H1 (cell line): ENCODE measurements around the gene KIF2B. TPM values are rescaled to one million over a fixed set of nuclear protein-coding genes. Genes with fewer than 3 reads are reported as not detected.

Experiments used
- JUN ChIP-seq: IDR thresholded peaks from 2 replicates; pipeline ENCODE4 v1.6.1; 2011; ENCODE audit warnings: low read depth, mild to moderate bottlenecking, improper control_type of control experiment, low read length
- NRF1 ChIP-seq: IDR thresholded peaks from 2 replicates; pipeline ENCODE4 v1.6.1; 2011; ENCODE audit warnings: mild to moderate bottlenecking, low read depth, low read length, improper control_type of control experiment
- SUZ12 ChIP-seq: fragments of 200-600 bp; sonication (generic); IDR thresholded peaks from 2 replicates; pipeline ENCODE4 v1.6.1; 2012; ENCODE audit warnings: mild to moderate bottlenecking, inconsistent platforms, low read length, moderate library complexity, mixed read lengths
- polyA plus RNA-seq, 7 experiments: library from polyadenylated mRNA; depleted of rRNA in 3 of 7; stranded (reverse) in 5 of 7; unstranded in 2 of 7; fragments of >200 nt in 5 of 7; fragments of 200-250 nt in 2 of 7; gene quantifications; 1 replicate in 5 of 7; 2 replicates in 1 of 7; 4 replicates in 1 of 7; pipeline versions ENCODE4 v1.2.1 to v1.2.3, GENCODE V29; 2011 to 2013; ENCODE audit warnings: missing spikeins in 2 of 7, mixed read lengths in 2 of 7
- total RNA-seq: library from RNA; stranded (reverse); fragmentation: NEBNext Ultra II Directional; extraction: Animal tissue kit (Norgen Biotek cat#: 25700); gene quantifications from 2 replicates; pipeline ENCODE4 v1.2.1, GENCODE V29; 2021
- TF ChIP-seq, protein P1 (sequence below): fragments of 300-600 bp; sonication (generic); IDR thresholded peaks from 2 replicates; pipeline ENCODE4 v1.7.1; 2012; ENCODE audit warnings: low read length, moderate library complexity, mild to moderate bottlenecking, inconsistent platforms; ENCODE audit not compliant: insufficient replicate concordance
- TF ChIP-seq, protein P2 (sequence below): IDR thresholded peaks from 2 replicates; pipeline ENCODE4 v1.6.1; 2011; ENCODE audit warnings: low read depth, mild to moderate bottlenecking, low read length; ENCODE audit not compliant: insufficient read depth

Gene KIF2B
- total and polyA plus RNA-seq, 2 of the 8 experiments (the other 6 are each of a cell fraction or from before 2014, with no cell fraction given): not detected

DNA sequence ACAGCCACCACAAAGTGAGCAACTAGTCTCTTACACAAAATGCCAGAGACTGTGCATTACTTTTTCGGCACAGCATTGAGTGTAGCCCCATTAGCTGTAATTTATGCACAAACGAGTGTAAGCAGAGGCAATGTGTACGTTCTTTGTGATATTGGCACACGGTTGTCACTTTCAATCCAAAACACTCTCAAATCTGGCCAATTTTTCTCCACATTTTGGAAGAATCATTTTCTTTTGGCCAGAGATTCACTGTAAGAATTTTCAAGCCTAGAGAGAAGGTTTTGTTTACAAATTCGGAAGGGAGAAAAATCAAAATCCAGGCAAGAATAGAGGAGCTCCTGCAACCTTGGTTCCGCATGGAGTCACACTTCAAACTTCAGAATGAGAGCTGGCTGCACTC lies 15.4 kb upstream of the KIF2B start (continued):
- TF ChIP-seq, protein P1, sequence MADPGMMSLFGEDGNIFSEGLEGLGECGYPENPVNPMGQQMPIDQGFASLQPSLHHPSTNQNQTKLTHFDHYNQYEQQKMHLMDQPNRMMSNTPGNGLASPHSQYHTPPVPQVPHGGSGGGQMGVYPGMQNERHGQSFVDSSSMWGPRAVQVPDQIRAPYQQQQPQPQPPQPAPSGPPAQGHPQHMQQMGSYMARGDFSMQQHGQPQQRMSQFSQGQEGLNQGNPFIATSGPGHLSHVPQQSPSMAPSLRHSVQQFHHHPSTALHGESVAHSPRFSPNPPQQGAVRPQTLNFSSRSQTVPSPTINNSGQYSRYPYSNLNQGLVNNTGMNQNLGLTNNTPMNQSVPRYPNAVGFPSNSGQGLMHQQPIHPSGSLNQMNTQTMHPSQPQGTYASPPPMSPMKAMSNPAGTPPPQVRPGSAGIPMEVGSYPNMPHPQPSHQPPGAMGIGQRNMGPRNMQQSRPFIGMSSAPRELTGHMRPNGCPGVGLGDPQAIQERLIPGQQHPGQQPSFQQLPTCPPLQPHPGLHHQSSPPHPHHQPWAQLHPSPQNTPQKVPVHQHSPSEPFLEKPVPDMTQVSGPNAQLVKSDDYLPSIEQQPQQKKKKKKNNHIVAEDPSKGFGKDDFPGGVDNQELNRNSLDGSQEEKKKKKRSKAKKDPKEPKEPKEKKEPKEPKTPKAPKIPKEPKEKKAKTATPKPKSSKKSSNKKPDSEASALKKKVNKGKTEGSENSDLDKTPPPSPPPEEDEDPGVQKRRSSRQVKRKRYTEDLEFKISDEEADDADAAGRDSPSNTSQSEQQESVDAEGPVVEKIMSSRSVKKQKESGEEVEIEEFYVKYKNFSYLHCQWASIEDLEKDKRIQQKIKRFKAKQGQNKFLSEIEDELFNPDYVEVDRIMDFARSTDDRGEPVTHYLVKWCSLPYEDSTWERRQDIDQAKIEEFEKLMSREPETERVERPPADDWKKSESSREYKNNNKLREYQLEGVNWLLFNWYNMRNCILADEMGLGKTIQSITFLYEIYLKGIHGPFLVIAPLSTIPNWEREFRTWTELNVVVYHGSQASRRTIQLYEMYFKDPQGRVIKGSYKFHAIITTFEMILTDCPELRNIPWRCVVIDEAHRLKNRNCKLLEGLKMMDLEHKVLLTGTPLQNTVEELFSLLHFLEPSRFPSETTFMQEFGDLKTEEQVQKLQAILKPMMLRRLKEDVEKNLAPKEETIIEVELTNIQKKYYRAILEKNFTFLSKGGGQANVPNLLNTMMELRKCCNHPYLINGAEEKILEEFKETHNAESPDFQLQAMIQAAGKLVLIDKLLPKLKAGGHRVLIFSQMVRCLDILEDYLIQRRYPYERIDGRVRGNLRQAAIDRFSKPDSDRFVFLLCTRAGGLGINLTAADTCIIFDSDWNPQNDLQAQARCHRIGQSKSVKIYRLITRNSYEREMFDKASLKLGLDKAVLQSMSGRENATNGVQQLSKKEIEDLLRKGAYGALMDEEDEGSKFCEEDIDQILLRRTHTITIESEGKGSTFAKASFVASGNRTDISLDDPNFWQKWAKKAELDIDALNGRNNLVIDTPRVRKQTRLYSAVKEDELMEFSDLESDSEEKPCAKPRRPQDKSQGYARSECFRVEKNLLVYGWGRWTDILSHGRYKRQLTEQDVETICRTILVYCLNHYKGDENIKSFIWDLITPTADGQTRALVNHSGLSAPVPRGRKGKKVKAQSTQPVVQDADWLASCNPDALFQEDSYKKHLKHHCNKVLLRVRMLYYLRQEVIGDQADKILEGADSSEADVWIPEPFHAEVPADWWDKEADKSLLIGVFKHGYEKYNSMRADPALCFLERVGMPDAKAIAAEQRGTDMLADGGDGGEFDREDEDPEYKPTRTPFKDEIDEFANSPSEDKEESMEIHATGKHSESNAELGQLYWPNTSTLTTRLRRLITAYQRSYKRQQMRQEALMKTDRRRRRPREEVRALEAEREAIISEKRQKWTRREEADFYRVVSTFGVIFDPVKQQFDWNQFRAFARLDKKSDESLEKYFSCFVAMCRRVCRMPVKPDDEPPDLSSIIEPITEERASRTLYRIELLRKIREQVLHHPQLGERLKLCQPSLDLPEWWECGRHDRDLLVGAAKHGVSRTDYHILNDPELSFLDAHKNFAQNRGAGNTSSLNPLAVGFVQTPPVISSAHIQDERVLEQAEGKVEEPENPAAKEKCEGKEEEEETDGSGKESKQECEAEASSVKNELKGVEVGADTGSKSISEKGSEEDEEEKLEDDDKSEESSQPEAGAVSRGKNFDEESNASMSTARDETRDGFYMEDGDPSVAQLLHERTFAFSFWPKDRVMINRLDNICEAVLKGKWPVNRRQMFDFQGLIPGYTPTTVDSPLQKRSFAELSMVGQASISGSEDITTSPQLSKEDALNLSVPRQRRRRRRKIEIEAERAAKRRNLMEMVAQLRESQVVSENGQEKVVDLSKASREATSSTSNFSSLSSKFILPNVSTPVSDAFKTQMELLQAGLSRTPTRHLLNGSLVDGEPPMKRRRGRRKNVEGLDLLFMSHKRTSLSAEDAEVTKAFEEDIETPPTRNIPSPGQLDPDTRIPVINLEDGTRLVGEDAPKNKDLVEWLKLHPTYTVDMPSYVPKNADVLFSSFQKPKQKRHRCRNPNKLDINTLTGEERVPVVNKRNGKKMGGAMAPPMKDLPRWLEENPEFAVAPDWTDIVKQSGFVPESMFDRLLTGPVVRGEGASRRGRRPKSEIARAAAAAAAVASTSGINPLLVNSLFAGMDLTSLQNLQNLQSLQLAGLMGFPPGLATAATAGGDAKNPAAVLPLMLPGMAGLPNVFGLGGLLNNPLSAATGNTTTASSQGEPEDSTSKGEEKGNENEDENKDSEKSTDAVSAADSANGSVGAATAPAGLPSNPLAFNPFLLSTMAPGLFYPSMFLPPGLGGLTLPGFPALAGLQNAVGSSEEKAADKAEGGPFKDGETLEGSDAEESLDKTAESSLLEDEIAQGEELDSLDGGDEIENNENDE: no peak
- TF ChIP-seq JUN: no peak
- TF ChIP-seq SUZ12: no peak
- TF ChIP-seq, protein P2, sequence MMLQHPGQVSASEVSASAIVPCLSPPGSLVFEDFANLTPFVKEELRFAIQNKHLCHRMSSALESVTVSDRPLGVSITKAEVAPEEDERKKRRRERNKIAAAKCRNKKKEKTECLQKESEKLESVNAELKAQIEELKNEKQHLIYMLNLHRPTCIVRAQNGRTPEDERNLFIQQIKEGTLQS: no peak
- no peak for TF ChIP-seq NRF1
- TF ChIP-seq, all 59 proteins: peak for 0
